ENCODE results near the gene INPP5A. TPM values are rescaled to one million over a fixed set of nuclear protein-coding genes. Genes with fewer than 3 reads are reported as not detected.
"Not testable (repeated sequence)": the region's sequence is repeated elsewhere in the genome, so short reads cannot be mapped to it uniquely, and the experiment has no call there.

Gene INPP5A
- total RNA-seq, 2 experiments from 2014 or later = 7.4 to 7.5 TPM

- intact Hi-C loops (cut with micrococcal nuclease) = no loop called here
- Mint-ChIP-seq H3K9me3 (peaks cover 16% of the 10 kb centered on the region), H3K36me3 (peaks cover 10% of the 10 kb centered on the region), H3K4me1 (ENCODE audit: low read depth) (no peaks in the 10 kb centered on the region), H3K27ac (no peak overlapping the region), H3K27me3 (no peaks in the 10 kb centered on the region), H3K4me3 (no peak overlapping the region)
- ChIA-PET POLR2A (no interaction called here), CTCF (no interaction called here)
- DNase-seq = no peak
Measured at GRCh38 chr10:132698211-132698751, 160.7 kb downstream of the INPP5A start.

DNA sequence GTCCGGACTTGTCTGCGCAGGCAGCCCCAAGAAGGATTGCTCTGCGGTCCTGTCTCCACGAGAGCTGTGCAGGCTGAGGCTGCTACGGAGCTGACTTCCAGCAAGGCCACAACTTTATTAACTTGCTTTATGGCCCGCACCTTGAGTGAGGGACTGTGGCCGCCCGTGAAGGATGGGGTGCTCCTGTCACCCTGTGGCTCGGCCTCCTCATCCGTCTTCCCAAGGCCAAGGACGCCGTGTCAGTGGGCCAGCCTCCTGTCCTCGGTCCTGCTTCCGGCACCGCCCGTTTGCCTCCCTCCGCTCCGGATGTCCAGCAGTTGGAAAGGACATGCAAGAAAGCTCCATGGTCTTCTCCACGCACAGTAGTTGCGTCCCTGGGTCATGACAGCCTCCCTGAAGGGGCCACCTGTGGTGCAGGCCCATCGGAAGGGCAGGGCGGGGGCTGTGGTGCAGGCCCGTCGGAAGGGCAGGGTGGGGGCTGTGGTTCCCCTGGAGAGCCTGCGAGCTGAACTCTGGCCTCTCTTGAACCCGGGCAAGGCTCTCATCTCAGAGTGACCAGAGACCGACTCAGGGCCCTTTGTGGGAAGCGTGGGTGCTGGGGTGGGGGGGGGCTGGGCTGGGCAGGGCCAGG is 161.3 kb downstream of the INPP5A start:
- H3K9me3 Mint-ChIP-seq = peaks cover 14% of the 10 kb centered on the region
- CTCF ChIA-PET = no interaction called here
- H3K4me1 Mint-ChIP-seq (ENCODE audit: low read depth) = no peaks in the 10 kb centered on the region
- H3K27ac Mint-ChIP-seq = no peak overlapping the region
- H3K4me3 Mint-ChIP-seq = no peak overlapping the region
- H3K27me3 Mint-ChIP-seq = no peaks in the 10 kb centered on the region
- no peak for DNase-seq
- peaks cover 10% of the 10 kb centered on the region for H3K36me3 Mint-ChIP-seq
- intact Hi-C loops (cut with micrococcal nuclease) = no loop called here
- POLR2A ChIA-PET = no interaction called here

- Mint-ChIP-seq H3K9me3 (peaks cover 9% of the 10 kb centered on the region), H3K4me3 (no peak overlapping the region), H3K27ac (no peak overlapping the region), H3K27me3 (no peaks in the 10 kb centered on the region), H3K36me3 (peaks cover 10% of the 10 kb centered on the region), H3K4me1 (ENCODE audit: low read depth) (no peaks in the 10 kb centered on the region)
- POLR2A ChIA-PET = no interaction called here
- CTCF ChIA-PET = no interaction called here
- intact Hi-C loops (cut with micrococcal nuclease) = no loop called here
- DNase-seq = no peak
Measured at GRCh38 chr10:132699411-132700155, 162.0 kb downstream of the INPP5A start.

DNA sequence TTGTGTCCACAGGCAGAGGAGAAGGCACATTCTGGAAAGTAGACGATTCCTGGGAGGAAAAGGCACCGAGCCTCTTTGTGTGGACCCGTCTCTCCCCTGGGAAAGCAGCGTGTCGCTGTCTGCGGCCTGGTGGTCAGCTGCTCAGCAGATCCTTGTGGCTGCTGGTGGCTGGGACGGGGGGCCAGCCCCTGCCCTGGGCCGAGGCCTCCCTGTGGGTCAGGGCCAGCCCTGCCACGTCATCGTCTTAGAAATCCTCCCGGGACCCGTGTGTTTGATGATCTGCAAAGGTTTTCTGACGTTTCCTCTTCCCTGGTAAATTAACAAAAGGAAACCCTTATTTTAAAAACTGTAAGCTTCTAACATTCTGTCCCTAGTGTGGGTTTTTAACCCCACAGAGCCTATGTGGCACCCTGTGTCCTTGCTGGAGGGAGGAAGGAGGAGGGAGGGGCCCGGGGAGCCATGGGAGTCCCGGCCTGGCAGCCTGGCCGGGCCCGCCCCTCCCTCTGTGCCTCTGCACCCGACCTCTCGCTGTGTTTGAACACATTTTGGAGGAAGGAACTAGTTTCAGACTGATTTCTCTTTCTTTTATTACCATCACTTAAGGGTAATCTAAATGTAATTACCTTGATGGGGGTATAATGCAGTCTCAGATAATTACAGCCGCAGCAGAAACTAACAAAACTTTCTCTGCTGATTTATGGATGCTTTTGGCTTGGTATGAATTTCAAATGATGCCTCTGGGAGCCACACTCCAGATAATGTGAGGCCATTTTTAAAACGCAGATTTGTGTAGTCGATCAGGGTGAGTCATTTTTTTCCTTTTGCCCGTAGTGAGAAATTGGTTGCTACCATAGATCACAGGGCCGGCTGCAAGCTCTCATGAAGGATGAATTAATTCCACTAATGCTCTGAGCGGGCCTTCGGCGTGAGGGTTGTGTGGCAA is 162.8 kb downstream of the INPP5A start:
- no peak overlapping the region for H3K27ac Mint-ChIP-seq
- peaks cover 12% of the 10 kb centered on the region for H3K36me3 Mint-ChIP-seq
- no peak for DNase-seq
- H3K27me3 Mint-ChIP-seq = no peaks in the 10 kb centered on the region
- no peak overlapping the region for H3K4me3 Mint-ChIP-seq
- peaks cover 5% of the 10 kb centered on the region for H3K9me3 Mint-ChIP-seq
- CTCF ChIA-PET = no interaction called here
- intact Hi-C loops (cut with micrococcal nuclease) = no loop called here
- no peaks in the 10 kb centered on the region for H3K4me1 Mint-ChIP-seq (ENCODE audit: low read depth)
- POLR2A ChIA-PET = no interaction called here

DNA sequence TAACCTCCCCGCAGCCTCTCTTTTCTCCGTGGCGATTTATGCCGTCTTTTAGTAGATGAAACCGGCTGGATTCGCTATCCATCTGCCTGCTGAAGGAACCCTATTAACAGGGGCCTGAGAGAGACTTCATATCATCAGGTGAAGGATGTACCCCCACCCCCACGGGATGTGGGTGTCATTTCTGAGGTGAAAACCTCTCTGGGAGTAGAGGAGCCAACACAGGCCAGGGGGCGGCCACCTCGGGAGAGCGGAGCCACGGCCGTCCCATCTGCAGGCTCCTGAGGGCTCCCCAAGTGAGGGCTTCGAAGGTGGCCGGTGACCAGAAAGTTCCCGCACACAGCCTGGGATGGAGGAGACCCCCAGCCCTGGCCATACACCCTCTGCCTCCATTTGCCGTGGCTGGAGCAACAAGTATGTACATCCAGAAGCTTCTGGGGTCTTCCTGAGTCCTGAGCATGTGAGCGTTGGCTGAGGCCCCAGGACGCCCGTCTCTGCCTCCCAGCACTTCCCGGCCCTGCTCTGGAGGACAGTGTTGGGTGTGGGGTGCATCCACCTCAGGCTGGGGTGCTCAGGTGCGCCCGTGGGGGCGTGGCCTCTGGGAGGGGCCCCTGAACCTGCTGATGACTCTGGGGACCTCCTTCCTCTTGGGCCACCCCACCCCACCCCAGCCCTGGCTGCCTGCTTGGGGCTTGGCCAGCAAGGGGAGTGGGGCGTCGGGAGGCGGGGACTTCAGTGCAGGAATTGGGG is 163.7 kb downstream of the INPP5A start:
- Mint-ChIP-seq H3K36me3 (peaks cover 19% of the 10 kb centered on the region), H3K27me3 (no peaks in the 10 kb centered on the region), H3K27ac (no peak overlapping the region), H3K9me3 (peaks cover 13% of the 10 kb centered on the region), H3K4me3 (no peak overlapping the region), H3K4me1 (ENCODE audit: low read depth) (no peaks in the 10 kb centered on the region)
- DNase-seq = no peak
- intact Hi-C loops (cut with micrococcal nuclease) = no loop called here
- CTCF ChIA-PET = no interaction called here
- POLR2A ChIA-PET = no interaction called here

DNA sequence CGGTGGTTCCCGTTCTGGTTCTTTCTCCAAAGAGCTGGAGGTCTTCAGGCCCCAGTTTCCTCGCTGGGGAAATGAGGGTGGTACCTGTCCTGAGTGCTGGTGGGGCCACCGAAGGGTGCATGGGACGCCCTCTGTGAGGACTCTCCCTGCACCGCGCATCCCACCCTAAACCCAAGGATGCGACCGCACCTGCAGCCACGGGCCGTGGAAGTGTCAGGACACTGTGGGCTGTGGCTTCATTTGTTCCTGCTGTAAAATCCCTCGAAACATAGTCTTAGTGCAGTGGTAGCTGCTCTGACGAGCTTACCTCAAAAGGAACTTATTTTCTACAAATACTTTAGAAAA is 164.2 kb downstream of the INPP5A start:
- ChIA-PET POLR2A (no interaction called here), CTCF (no interaction called here)
- H3K9me3 Mint-ChIP-seq = peaks cover 16% of the 10 kb centered on the region
- H3K4me1 Mint-ChIP-seq (ENCODE audit: low read depth) = no peaks in the 10 kb centered on the region
- no peak overlapping the region for H3K4me3 Mint-ChIP-seq
- intact Hi-C loops (cut with micrococcal nuclease) = no loop called here
- no peak for DNase-seq
- H3K27ac Mint-ChIP-seq = no peak overlapping the region
- H3K36me3 Mint-ChIP-seq = peaks cover 21% of the 10 kb centered on the region
- H3K27me3 Mint-ChIP-seq = no peaks in the 10 kb centered on the region

GRCh38 chr10:132702601-132703418 is 165.2 kb downstream of the INPP5A start:
- no peak overlapping the region for H3K27ac Mint-ChIP-seq
- no peaks in the 10 kb centered on the region for H3K27me3 Mint-ChIP-seq
- H3K4me1 Mint-ChIP-seq (ENCODE audit: low read depth) = no peaks in the 10 kb centered on the region
- ChIA-PET POLR2A (no interaction called here), CTCF (no interaction called here)
- no peak overlapping the region for H3K4me3 Mint-ChIP-seq
- intact Hi-C loops (cut with micrococcal nuclease) = no loop called here
- H3K9me3 Mint-ChIP-seq = peaks cover 16% of the 10 kb centered on the region
- peaks cover 21% of the 10 kb centered on the region for H3K36me3 Mint-ChIP-seq
- DNase-seq = no peak

- POLR2A ChIA-PET = no interaction called here
- H3K27me3 Mint-ChIP-seq = no peaks in the 10 kb centered on the region
- no peaks in the 10 kb centered on the region for H3K4me1 Mint-ChIP-seq (ENCODE audit: low read depth)
- DNase-seq = no peak
- no peak overlapping the region for H3K4me3 Mint-ChIP-seq
- intact Hi-C loops (cut with micrococcal nuclease) = no loop called here
- CTCF ChIA-PET = no interaction called here
- H3K9me3 Mint-ChIP-seq = peaks cover 16% of the 10 kb centered on the region
- H3K27ac Mint-ChIP-seq = no peak overlapping the region
- H3K36me3 Mint-ChIP-seq = peaks cover 21% of the 10 kb centered on the region
Measured at GRCh38 chr10:132703419-132704007, 165.9 kb downstream of the INPP5A start.

GRCh38 chr10:132704008-132704814 is 166.6 kb downstream of the INPP5A start:
- no peaks in the 10 kb centered on the region for H3K4me1 Mint-ChIP-seq (ENCODE audit: low read depth)
- DNase-seq = no peak
- POLR2A ChIA-PET = no interaction called here
- H3K4me3 Mint-ChIP-seq = no peak overlapping the region
- H3K36me3 Mint-ChIP-seq = peaks cover 20% of the 10 kb centered on the region
- H3K9me3 Mint-ChIP-seq = peaks cover 16% of the 10 kb centered on the region
- CTCF ChIA-PET = no interaction called here
- intact Hi-C loops (cut with micrococcal nuclease) = no loop called here
- no peaks in the 10 kb centered on the region for H3K27me3 Mint-ChIP-seq
- no peak overlapping the region for H3K27ac Mint-ChIP-seq

DNA sequence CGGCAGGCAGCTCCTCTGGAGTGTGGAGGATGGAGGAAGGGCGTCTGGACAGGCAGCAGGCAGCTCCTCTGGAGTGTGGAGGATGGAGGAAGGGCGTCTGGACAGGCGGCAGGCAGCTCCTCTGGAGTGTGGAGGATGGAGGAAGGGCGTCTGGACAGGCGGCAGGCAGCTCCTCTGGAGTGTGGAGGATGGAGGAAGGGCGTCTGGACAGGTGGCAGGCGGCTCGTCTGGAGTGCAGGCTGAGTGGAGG is 167.2 kb downstream of the INPP5A start:
- H3K27me3 Mint-ChIP-seq; DNase-seq; H3K4me3 Mint-ChIP-seq; CTCF ChIA-PET; H3K4me1 Mint-ChIP-seq (ENCODE audit: low read depth); POLR2A ChIA-PET; H3K27ac Mint-ChIP-seq; intact Hi-C loops (cut with micrococcal nuclease): not testable (repeated sequence)
- H3K9me3 Mint-ChIP-seq = peaks cover 16% of the 10 kb centered on the region
- peaks cover 20% of the 10 kb centered on the region for H3K36me3 Mint-ChIP-seq

DNA sequence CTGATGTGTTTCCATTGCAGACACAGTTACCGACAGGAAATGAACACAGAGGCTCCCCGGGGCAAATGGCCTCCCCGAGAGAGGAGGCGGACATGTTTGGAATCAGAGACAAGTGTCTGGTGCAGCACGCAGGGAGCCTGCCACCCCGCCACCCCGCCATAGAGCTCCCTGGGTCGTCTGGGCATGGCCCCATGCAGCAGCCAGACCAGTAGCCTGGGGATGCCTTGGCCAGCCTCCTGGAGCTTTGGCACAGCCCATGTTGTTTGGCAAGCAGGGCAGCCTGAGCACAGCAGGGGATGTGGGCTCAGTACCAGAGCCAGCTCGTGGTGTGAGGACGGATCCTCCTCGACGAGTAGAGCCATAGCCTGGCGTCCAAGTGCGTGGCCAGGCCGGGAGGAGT is 167.6 kb downstream of the INPP5A start:
- intact Hi-C loops (cut with micrococcal nuclease) = no loop called here
- Mint-ChIP-seq H3K4me3 (no peak overlapping the region), H3K27me3 (no peaks in the 10 kb centered on the region), H3K4me1 (ENCODE audit: low read depth) (no peaks in the 10 kb centered on the region), H3K36me3 (peaks cover 20% of the 10 kb centered on the region), H3K27ac (no peak overlapping the region), H3K9me3 (peaks cover 16% of the 10 kb centered on the region)
- ChIA-PET CTCF (no interaction called here), POLR2A (no interaction called here)
- DNase-seq = no peak
